ENCODE measurements around the gene GPC6.

DNA sequence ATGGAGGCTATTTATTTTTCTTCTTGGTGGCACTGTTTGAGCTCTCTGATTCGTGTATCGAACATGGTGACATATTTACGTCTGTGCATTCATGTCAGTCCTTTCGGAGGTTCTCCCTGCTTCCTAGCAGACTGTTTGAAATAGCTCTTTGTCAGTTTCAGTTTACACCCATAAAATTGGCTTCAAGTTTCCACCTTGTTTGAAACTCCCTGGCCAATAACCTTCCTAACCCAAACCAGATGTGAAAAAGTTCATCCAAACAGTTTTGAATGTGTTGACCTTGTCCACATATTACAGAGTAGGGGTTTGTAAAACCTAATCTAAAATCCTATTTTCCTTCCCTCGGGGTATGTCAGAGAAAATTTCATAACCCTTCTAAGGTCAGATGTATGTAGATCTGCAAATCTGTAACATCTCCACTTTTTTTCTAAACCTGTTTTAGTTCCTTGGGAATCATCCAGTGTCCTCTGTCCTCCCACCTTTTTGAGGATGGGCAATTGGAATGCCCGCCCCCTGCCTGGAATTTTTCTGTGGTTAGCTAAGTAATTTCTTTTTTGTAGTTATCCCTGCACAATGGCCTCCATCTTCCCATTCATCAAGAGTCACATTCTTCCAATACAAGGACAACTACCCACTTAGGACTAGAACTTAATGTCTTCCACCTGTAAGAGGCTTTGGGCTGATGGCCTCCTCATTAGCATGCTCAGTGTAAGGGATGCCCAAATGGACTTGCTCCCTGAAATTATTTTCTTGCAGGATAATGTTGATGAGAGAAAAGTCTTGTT, 499.8 kb downstream of the GPC6 start:
- TF ChIP-seq CTCF (IDR thresholded peaks at IDR 0.05; ENCODE audit: insufficient read depth, low read length, poor library complexity, severe bottlenecking) (no peak), EZH2phosphoT487 (conservative IDR thresholded peaks at IDR 0.05; ENCODE audit: low read length) (no peak)
